H1 (cell line): ENCODE measurements around the gene CCDC91. TPM values are rescaled to one million over a fixed set of nuclear protein-coding genes. Genes with fewer than 3 reads are reported as not detected.

ENCODE experiments used
- CTCF ChIA-PET: fragments of 300-600 bp; sonication (Branson Sonifier 250); formaldehyde crosslinking; loops from one replicate; lab custom pipeline; 2021; ENCODE audit not compliant: partially characterized antibody; lab: Charles Lee
- POLR2A ChIA-PET: fragments of 300-600 bp; sonication (Branson Sonifier 250); formaldehyde crosslinking; loops from one replicate; lab custom pipeline; 2021; ENCODE audit warnings: inconsistent platforms; ENCODE audit not compliant: partially characterized antibody; lab: Charles Lee
- DNase-seq, 2 experiments: peaks; one replicate each; pipeline versions ENCODE4 v3.0.0 to v3.0.0-alpha.2; 2010 to 2022; ENCODE audit warnings: low spot score in 2 of 2, low read depth in 1 of 2, mixed read lengths in 1 of 2
- FAIRE-seq: peaks from 2 replicates; lab custom pipeline; 2011; peaks lifted over from hg19 to GRCh38; lab: Jason Lieb, UNC
- H2AFZ ChIP-seq: 2 replicates; pipeline ENCODE4 v1.8.1; 2012; ENCODE audit warnings: low read length, inconsistent platforms
- H2AK5ac ChIP-seq: 2 replicates; pipeline ENCODE4 v1.6.1; 2013; ENCODE audit warnings: low read depth, low read length
- H2BK120ac ChIP-seq: replicated peaks from 2 replicates; pipeline ENCODE3; 2013; ENCODE audit warnings: low read depth, low read length, inconsistent platforms
- H2BK12ac ChIP-seq: 2 replicates; pipeline ENCODE4 v1.6.1; 2013; ENCODE audit warnings: low read depth, low read length
- H2BK15ac ChIP-seq: 2 replicates; pipeline ENCODE4 v1.6.1; 2013; ENCODE audit warnings: low read length
- H2BK20ac ChIP-seq: 2 replicates; pipeline ENCODE4 v1.6.1; 2013; ENCODE audit warnings: low read length
- H2BK5ac ChIP-seq: 2 replicates; pipeline ENCODE4 v1.6.1; 2013; ENCODE audit warnings: low read depth, low read length
- H3K14ac ChIP-seq: 2 replicates; pipeline ENCODE4 v1.6.1; 2013; ENCODE audit warnings: inconsistent platforms; ENCODE audit not compliant: insufficient read length
- H3K18ac ChIP-seq: 2 replicates; pipeline ENCODE4 v1.6.1; 2013; ENCODE audit warnings: low read length; ENCODE audit errors: extremely low read depth
- H3K23ac ChIP-seq: 2 replicates; pipeline ENCODE4 v1.6.1; 2013; ENCODE audit warnings: inconsistent platforms; ENCODE audit not compliant: insufficient read length
- H3K23me2 ChIP-seq: 2 replicates; pipeline ENCODE4 v1.6.1; 2013; ENCODE audit warnings: low read depth, low read length
- H3K27ac ChIP-seq: 2 replicates; pipeline ENCODE4 v1.6.1; 2011; ENCODE audit warnings: low read depth, low read length, inconsistent platforms
- H3K27me3 ChIP-seq, 4 experiments: replicated peaks in 1 of 4; 1 replicate in 1 of 4; 2 replicates in 3 of 4; pipeline versions ENCODE4 v1.6.1 to v1.8.1; 2011 to 2013; ENCODE audit warnings: low read length in 3 of 4, mild to moderate bottlenecking in 3 of 4, inconsistent platforms in 2 of 4, mixed read lengths in 2 of 4, moderate library complexity in 1 of 4; ENCODE audit not compliant: control insufficient read depth in 3 of 4, insufficient read depth in 3 of 4; ENCODE audit errors: extremely low read depth in 1 of 4
- H3K36me3 ChIP-seq, 4 experiments: 2 replicates each; pipeline versions ENCODE4 v1.6.1 to v1.8.1; 2011 to 2013; ENCODE audit warnings: mild to moderate bottlenecking in 4 of 4, low read length in 3 of 4, moderate library complexity in 2 of 4, control low read depth in 1 of 4, inconsistent platforms in 1 of 4; ENCODE audit not compliant: insufficient read depth in 4 of 4, control insufficient read depth in 2 of 4
- H3K4ac ChIP-seq: replicated peaks from 2 replicates; pipeline ENCODE3; 2013; ENCODE audit warnings: low read length, low read depth, mixed read lengths, inconsistent platforms; ENCODE audit not compliant: insufficient read length
- H3K4me1 ChIP-seq, 4 experiments: replicated peaks in 1 of 4; 1 replicate in 1 of 4; 2 replicates in 3 of 4; pipeline versions ENCODE4 v1.6.1 to v1.8.1; 2011 to 2013; ENCODE audit warnings: low read length in 3 of 4, inconsistent platforms in 2 of 4, mixed read lengths in 1 of 4; ENCODE audit not compliant: insufficient read depth in 4 of 4, control insufficient read depth in 3 of 4
- H3K4me2 ChIP-seq, 2 experiments: 2 replicates each; pipeline versions ENCODE4 v1.6.1 to v1.8.1; 2011 to 2013; ENCODE audit warnings: low read depth in 2 of 2, low read length in 2 of 2, control low read depth in 1 of 2, inconsistent platforms in 1 of 2, mild to moderate bottlenecking in 1 of 2; ENCODE audit not compliant: insufficient read depth in 1 of 2
- H3K4me3 ChIP-seq, 4 experiments: fragments of 200-600, 300-600 bp in 1 of 4; sonication (generic), shearing (Covaris generic), sonication (Bioruptor Twin) in 1 of 4; 2 replicates each; pipeline versions ENCODE4 v1.5.1 to v1.8.1; 2011 to 2016; ENCODE audit warnings: low read length in 4 of 4, low read depth in 3 of 4, control low read depth in 2 of 4, inconsistent platforms in 2 of 4, mild to moderate bottlenecking in 2 of 4, mixed read lengths in 1 of 4, moderate library complexity in 1 of 4; ENCODE audit not compliant: insufficient read depth in 2 of 4; ENCODE audit errors: extremely low read depth in 1 of 4
- H3K56ac ChIP-seq: replicated peaks from 2 replicates; pipeline ENCODE3; 2013; ENCODE audit warnings: low read depth, mild to moderate bottlenecking, mixed read lengths, low read length, inconsistent platforms; ENCODE audit not compliant: insufficient read length
- H3K79me1 ChIP-seq: 2 replicates; pipeline ENCODE4 v1.6.1; 2013; ENCODE audit warnings: low read depth, low read length, control low read depth
- H3K79me2 ChIP-seq, 2 experiments: 2 replicates each; pipeline versions ENCODE4 v1.6.1 to v1.8.1; 2012 to 2013; ENCODE audit warnings: low read length in 2 of 2, mild to moderate bottlenecking in 2 of 2, inconsistent platforms in 1 of 2; ENCODE audit not compliant: insufficient read depth in 2 of 2, control insufficient read depth in 1 of 2
- H3K9ac ChIP-seq, 4 experiments: replicated peaks in 1 of 4; 1 replicate in 1 of 4; 2 replicates in 3 of 4; pipeline versions ENCODE4 v1.6.1 to v1.8.1; 2011 to 2013; ENCODE audit warnings: low read depth in 3 of 4, low read length in 3 of 4, control low read depth in 2 of 4, mild to moderate bottlenecking in 2 of 4, moderate library complexity in 2 of 4, inconsistent platforms in 1 of 4; ENCODE audit errors: extremely low read depth in 1 of 4
- H3K9me3 ChIP-seq, 2 experiments: 2 replicates each; pipeline versions ENCODE4 v1.6.1 to v1.8.1; 2012 to 2013; ENCODE audit warnings: mild to moderate bottlenecking in 2 of 2, moderate library complexity in 2 of 2, control low read depth in 1 of 2, inconsistent platforms in 1 of 2, low read depth in 1 of 2, low read length in 1 of 2, mixed read lengths in 1 of 2; ENCODE audit not compliant: insufficient read depth in 2 of 2
- H4K20me1 ChIP-seq, 2 experiments: replicated peaks in 1 of 2; 2 replicates each; pipeline versions ENCODE3 to v1.8.1; 2011 to 2013; ENCODE audit warnings: inconsistent platforms in 2 of 2, low read length in 2 of 2, mild to moderate bottlenecking in 1 of 2; ENCODE audit not compliant: insufficient read depth in 2 of 2, control insufficient read depth in 1 of 2
- H4K5ac ChIP-seq: 2 replicates; pipeline ENCODE4 v1.6.1; 2013; ENCODE audit warnings: low read length, low read depth, mixed read lengths, inconsistent platforms; ENCODE audit not compliant: insufficient read length
- H4K8ac ChIP-seq: 2 replicates; pipeline ENCODE4 v1.8.0; 2013; ENCODE audit warnings: mild to moderate bottlenecking, moderate library complexity, low read length, inconsistent platforms; ENCODE audit not compliant: insufficient read depth; ENCODE audit errors: extremely low read depth
- H4K91ac ChIP-seq: replicated peaks from 2 replicates; pipeline ENCODE3; 2013; ENCODE audit warnings: low read length, mixed read lengths, inconsistent platforms; ENCODE audit not compliant: insufficient read length
- BACH1 ChIP-seq: IDR thresholded peaks from 2 replicates; pipeline ENCODE4 v1.6.1; 2012; ENCODE audit warnings: low read length, improper control_type of control experiment
- JUN ChIP-seq: IDR thresholded peaks from 2 replicates; pipeline ENCODE4 v1.6.1; 2011; ENCODE audit warnings: low read depth, mild to moderate bottlenecking, improper control_type of control experiment, low read length
- WGBS, 2 experiments: shearing (Covaris generic) in 1 of 2; methylation state at CpG; one replicate each; pipeline versions ENCODE4 v1.1.6 to v1.1.7; 2013 to 2015; ENCODE audit warnings: low lambda C conversion rate in 2 of 2, mixed read lengths in 2 of 2, inconsistent platforms in 1 of 2, low coverage in 1 of 2, missing lambda C conversion rate in 1 of 2; ENCODE audit not compliant: insufficient replicate concordance in 2 of 2, insufficient coverage in 1 of 2, insufficient read length in 1 of 2; ENCODE audit errors: extremely low coverage in 1 of 2, missing lambda C conversion rate in 1 of 2; 5-methylcytosine and 5-hydroxymethylcytosine counted together
- polyA plus RNA-seq, 7 experiments: library from polyadenylated mRNA; depleted of rRNA in 3 of 7; stranded (reverse) in 5 of 7; unstranded in 2 of 7; fragments of >200 nt in 5 of 7; fragments of 200-250 nt in 2 of 7; gene quantifications; 1 replicate in 5 of 7; 2 replicates in 1 of 7; 4 replicates in 1 of 7; pipeline versions ENCODE4 v1.2.1 to v1.2.3, GENCODE V29; 2011 to 2013; ENCODE audit warnings: missing spikeins in 2 of 7, mixed read lengths in 2 of 7
- total RNA-seq: library from RNA; stranded (reverse); fragmentation: NEBNext Ultra II Directional; extraction: Animal tissue kit (Norgen Biotek cat#: 25700); gene quantifications from 2 replicates; pipeline ENCODE4 v1.2.1, GENCODE V29; 2021

CCDC91 gene
- total and polyA plus RNA-seq, 2 of the 8 experiments (the other 6 are each of a cell fraction or from before 2014, with no cell fraction given) = 8.6 to 23.1 TPM

- no peak overlapping the region for H2AFZ ChIP-seq
- H3K18ac ChIP-seq = no peak overlapping the region
- no peak overlapping the region for H3K9ac ChIP-seq
- no peak overlapping the region for H3K4me2 ChIP-seq
- H3K14ac ChIP-seq = no peak overlapping the region
- no peak overlapping the region for H4K8ac ChIP-seq
- H4K5ac ChIP-seq = no peak overlapping the region
- DNase-seq = no peak
- ChIA-PET POLR2A (no interaction called here), CTCF (interaction anchor here (0.7 to 0.8 kb wide), 2 partner anchors 14 to 322 kb away, joined by 3 read pairs; no protein-coding TSS in a partner anchor)
- no peaks in the 10 kb centered on the region for H3K9me3 ChIP-seq
- H3K79me2 ChIP-seq = no peaks in the 10 kb centered on the region
- H2BK20ac ChIP-seq = no peak overlapping the region
- no peaks in the 10 kb centered on the region; a peak in 1 of 7 replicates for H3K27me3 ChIP-seq
- peaks cover 0 to 7% (median 3%) of the 10 kb centered on the region in 4 experiments; a peak in 2 of 7 replicates for H3K4me1 ChIP-seq
- H3K79me1 ChIP-seq = no peaks in the 10 kb centered on the region
- no peaks in the 10 kb centered on the region for H3K23me2 ChIP-seq
- TF ChIP-seq BACH1 (peak; percentile 62; the same call in 1 of the 2 replicates), JUN (no peak)
- no peak overlapping the region for H3K27ac ChIP-seq
- no peak overlapping the region for H3K23ac ChIP-seq
- H3K4me3 ChIP-seq = no peak overlapping the region
- no peak overlapping the region for H2BK5ac ChIP-seq
- H2BK12ac ChIP-seq = no peak overlapping the region
- H3K56ac ChIP-seq = no peak overlapping the region
- no peaks in the 10 kb centered on the region for H3K36me3 ChIP-seq
- H2BK15ac ChIP-seq = no peak overlapping the region
- no peak overlapping the region for H2AK5ac ChIP-seq
- no peak overlapping the region for H3K4ac ChIP-seq
- H4K20me1 ChIP-seq = no peaks in the 10 kb centered on the region
- H2BK120ac ChIP-seq = no peak overlapping the region
- FAIRE-seq = no peak
- no peak overlapping the region for H4K91ac ChIP-seq
- 82% methylated on average over 4 of the region's 4 CpGs; no CpG with 5 or more reads in 1 of the 2 experiments for WGBS, 2 experiments
Measured at GRCh38 chr12:28550757-28551704, 360.8 kb downstream of the CCDC91 start.
